IMR-90 (cell line): Measurements from ENCODE around the gene STYXL1. TPM values are rescaled to one million over a fixed set of nuclear protein-coding genes. Genes with fewer than 3 reads are reported as not detected.

Experiments used
- ATAC-seq: fragments of 200-7000 bp; cut with Tn5 transposase; 2 replicates; pipeline ENCODE4 v1.9.1; 2020; ENCODE audit warnings: low read depth, mild to moderate bottlenecking, moderate library complexity
- BruUV-seq: library from RNA; stranded (reverse); fragments of 400-500 nt; replicated peaks from 2 replicates; lab custom pipeline; 2021; lab: Mats Ljungman, UMichigan
- CTCF ChIA-PET: fragments of 300-600 bp; formaldehyde crosslinking; extraction: SDS; loops from one replicate; lab custom pipeline; 2021; ENCODE audit warnings: antibody characterized with exemption; lab: Yijun Ruan, JAX
- POLR2A ChIA-PET: fragments of 300-600 bp; sonication (Branson Sonifier 250); formaldehyde crosslinking; loops from one replicate; lab custom pipeline; 2022; ENCODE audit warnings: antibody characterized with exemption; ENCODE audit not compliant: unreplicated experiment; lab: Charles Lee
- DNase-seq: peaks from one replicate; pipeline ENCODE4 v3.0.0; 2013
- H2AFZ ChIP-seq: replicated peaks from 2 replicates; pipeline ENCODE3; 2013; ENCODE audit warnings: low read length, mild to moderate bottlenecking; ENCODE audit not compliant: poor library complexity
- H2AK5ac ChIP-seq: 2 replicates; pipeline ENCODE4 v1.6.1; 2013; ENCODE audit warnings: low read depth, low read length, inconsistent platforms
- H2AK9ac ChIP-seq: replicated peaks from 2 replicates; pipeline ENCODE3; 2013; ENCODE audit warnings: mild to moderate bottlenecking, low read depth, low read length, moderate library complexity; ENCODE audit not compliant: poor library complexity
- H2BK120ac ChIP-seq: 2 replicates; pipeline ENCODE4 v1.6.1; 2013; ENCODE audit warnings: low read depth, low read length, inconsistent platforms
- H2BK15ac ChIP-seq: 3 replicates; pipeline ENCODE4 v1.6.1; 2013; ENCODE audit warnings: low read depth, low read length, inconsistent platforms
- H2BK20ac ChIP-seq: 2 replicates; pipeline ENCODE4 v1.6.1; 2013; ENCODE audit warnings: low read depth, mild to moderate bottlenecking, inconsistent platforms, low read length, moderate library complexity
- H2BK5ac ChIP-seq: 2 replicates; pipeline ENCODE4 v1.6.1; 2013; ENCODE audit warnings: mild to moderate bottlenecking, low read depth, low read length, inconsistent platforms; ENCODE audit not compliant: poor library complexity, severe bottlenecking
- H3K14ac ChIP-seq: replicated peaks from 2 replicates; pipeline ENCODE4 v1.6.1; 2013; ENCODE audit warnings: low read depth, low read length, inconsistent platforms
- H3K18ac ChIP-seq: 2 replicates; pipeline ENCODE4 v1.6.1; 2013; ENCODE audit warnings: low read depth, low read length, control low read depth
- H3K23ac ChIP-seq: 2 replicates; pipeline ENCODE4 v1.6.1; 2013; ENCODE audit warnings: low read depth, low read length, inconsistent platforms
- H3K27ac ChIP-seq: 2 replicates; pipeline ENCODE4 v1.5.1; 2013; ENCODE audit warnings: mild to moderate bottlenecking, control low read depth, low read length; ENCODE audit not compliant: insufficient read depth
- H3K27me3 ChIP-seq: 2 replicates; pipeline ENCODE4 v1.6.1; 2013; ENCODE audit warnings: low read length; ENCODE audit not compliant: control insufficient read depth, insufficient read depth
- H3K36me3 ChIP-seq: 2 replicates; pipeline ENCODE4 v1.6.1; 2013; ENCODE audit warnings: low read length, mixed read lengths; ENCODE audit not compliant: control insufficient read depth, insufficient read depth
- H3K4ac ChIP-seq: 2 replicates; pipeline ENCODE4 v1.6.1; 2013; ENCODE audit warnings: low read depth, low read length, inconsistent platforms
- H3K4me1 ChIP-seq: 2 replicates; pipeline ENCODE4 v1.6.1; 2013; ENCODE audit warnings: low read length, mixed read lengths; ENCODE audit not compliant: control insufficient read depth, insufficient read depth
- H3K4me2 ChIP-seq: 2 replicates; pipeline ENCODE4 v1.6.1; 2013; ENCODE audit warnings: low read depth, mild to moderate bottlenecking, control low read depth, low read length, moderate library complexity
- H3K4me3 ChIP-seq: 2 replicates; pipeline ENCODE4 v1.5.1; 2013; ENCODE audit warnings: low read depth, mild to moderate bottlenecking, control low read depth, low read length, moderate library complexity; ENCODE audit not compliant: insufficient read depth
- H3K56ac ChIP-seq: 2 replicates; pipeline ENCODE4 v1.6.1; 2013; ENCODE audit warnings: low read length, inconsistent platforms; ENCODE audit not compliant: insufficient read depth; ENCODE audit errors: extremely low read depth
- H3K79me1 ChIP-seq, 2 experiments: 2 replicates each; pipeline ENCODE4 v1.6.1; 2013; ENCODE audit warnings: low read length in 2 of 2, inconsistent platforms in 1 of 2, low read depth in 1 of 2
- H3K9ac ChIP-seq: 2 replicates; pipeline ENCODE4 v1.6.1; 2013; ENCODE audit warnings: low read depth, low read length, control low read depth
- H3K9me1 ChIP-seq: 2 replicates; pipeline ENCODE4 v1.6.1; 2013; ENCODE audit warnings: low read length, inconsistent platforms; ENCODE audit not compliant: insufficient read depth
- H3K9me3 ChIP-seq: 2 replicates; pipeline ENCODE4 v1.6.1; 2013; ENCODE audit warnings: low read length; ENCODE audit not compliant: control insufficient read depth, insufficient read depth
- H4K20me1 ChIP-seq: 2 replicates; pipeline ENCODE4 v1.6.1; 2013; ENCODE audit warnings: low read length, inconsistent platforms; ENCODE audit not compliant: insufficient read depth
- H4K5ac ChIP-seq: 2 replicates; pipeline ENCODE4 v1.6.1; 2013; ENCODE audit warnings: mild to moderate bottlenecking, low read depth, low read length, control low read depth
- H4K8ac ChIP-seq, 2 experiments: 2 replicates each; pipeline ENCODE4 v1.6.1; 2013; ENCODE audit warnings: low read depth in 2 of 2, low read length in 2 of 2, control low read depth in 1 of 2, inconsistent platforms in 1 of 2
- H4K91ac ChIP-seq: 2 replicates; pipeline ENCODE4 v1.6.1; 2013; ENCODE audit warnings: low read depth, low read length, inconsistent platforms; ENCODE audit not compliant: insufficient read depth
- BHLHE40 ChIP-seq: fragments of 150-350 bp; IDR thresholded peaks from 2 replicates; pipeline ENCODE4 v1.6.1; 2016; ENCODE audit warnings: mild to moderate bottlenecking, low read depth, low read length
- CEBPB ChIP-seq: IDR thresholded peaks from 2 replicates; pipeline ENCODE4 v1.6.1; 2012; ENCODE audit warnings: low read depth, low read length, improper control_type of control experiment
- CHD1 ChIP-seq: IDR thresholded peaks from 2 replicates; pipeline ENCODE4 v1.6.1; 2012; ENCODE audit warnings: low read depth, low read length, improper control_type of control experiment
- CTCF ChIP-seq: conservative IDR thresholded peaks from 2 replicates; pipeline ENCODE4 v1.5.1; 2012; ENCODE audit warnings: mild to moderate bottlenecking, low read depth, low read length, improper control_type of control experiment
- FOS ChIP-seq: fragments of 150-350 bp; IDR thresholded peaks from 2 replicates; pipeline ENCODE4 v1.6.1; 2016; ENCODE audit warnings: low read depth, low read length
- MAFK ChIP-seq: IDR thresholded peaks from 2 replicates; pipeline ENCODE4 v1.6.1; 2012; ENCODE audit warnings: low read depth, low read length, improper control_type of control experiment
- MAZ ChIP-seq: IDR thresholded peaks from 2 replicates; pipeline ENCODE4 v1.6.1; 2012; ENCODE audit warnings: low read depth, mild to moderate bottlenecking, low read length, improper control_type of control experiment, moderate library complexity, borderline replicate concordance
- MXI1 ChIP-seq: IDR thresholded peaks from 2 replicates; pipeline ENCODE4 v1.6.1; 2012; ENCODE audit warnings: low read depth, mild to moderate bottlenecking, low read length, moderate library complexity, borderline replicate concordance
- NFE2L2 ChIP-seq: fragments of 150-350 bp; IDR thresholded peaks from 2 replicates; pipeline ENCODE4 v1.6.1; 2016; ENCODE audit warnings: low read depth, mild to moderate bottlenecking, low read length
- POLR2A ChIP-seq: IDR thresholded peaks from 2 replicates; pipeline ENCODE4 v1.6.1; 2012; ENCODE audit warnings: mild to moderate bottlenecking, low read depth, low read length
- RAD21 ChIP-seq: IDR thresholded peaks from 2 replicates; pipeline ENCODE4 v1.6.1; 2012; ENCODE audit warnings: low read length, improper control_type of control experiment
- RCOR1 ChIP-seq: IDR thresholded peaks from 2 replicates; pipeline ENCODE4 v1.6.1; 2012; ENCODE audit warnings: mild to moderate bottlenecking, low read length, improper control_type of control experiment; ENCODE audit not compliant: insufficient replicate concordance
- RFX5 ChIP-seq: IDR thresholded peaks from 2 replicates; pipeline ENCODE4 v1.8.0; 2012; ENCODE audit warnings: low read depth, mild to moderate bottlenecking, low read length, moderate library complexity
- SMC3 ChIP-seq: fragments of 150-350 bp; IDR thresholded peaks from 2 replicates; pipeline ENCODE4 v1.6.1; 2016; ENCODE audit warnings: low read depth, mild to moderate bottlenecking, antibody characterized with exemption, low read length, moderate library complexity
- WGBS, 2 experiments: methylation state at CpG; one replicate each; pipeline versions ENCODE4 v1.1.5 to v1.1.7; 2013; ENCODE audit warnings: missing lambda C conversion rate in 2 of 2; ENCODE audit not compliant: insufficient read length in 1 of 2; ENCODE audit errors: extremely low coverage in 2 of 2; 5-methylcytosine and 5-hydroxymethylcytosine counted together
- dilution Hi-C: fragments of 300-500 bp; cut with HindIII; formaldehyde crosslinking; loops from one replicate; pipeline ENCODE4 v1.14.3; 2018; ENCODE audit warnings: low sequenced_read_pairs; ENCODE audit not compliant: unreplicated experiment
- in situ Hi-C: fragments of 300-500 bp; cut with MboI; formaldehyde crosslinking; loops from 3 replicates; pipeline ENCODE4 v1.14.3; 2019; ENCODE audit warnings: low sequenced_read_pairs, inconsistent platforms, mixed read lengths
- intact Hi-C: fragments of 100-400 bp; cut with micrococcal nuclease; formaldehyde crosslinking; loops from 2 replicates; pipeline ENCODE4 v1.10.0; 2022
- polyA plus RNA-seq, 3 experiments: library from polyadenylated mRNA; depleted of rRNA; stranded (reverse); fragments of >200 nt; gene quantifications; 2 replicates each; pipeline ENCODE4 v1.2.3, GENCODE V29; 2012; ENCODE audit warnings: low replicate concordance in 1 of 3
- total RNA-seq: library from RNA; depleted of rRNA; stranded (reverse); fragments of >200 nt; gene quantifications from 2 replicates; pipeline ENCODE4 v1.2.3, GENCODE V29; 2012
- TF ChIP-seq, protein P1 (sequence below): fragments of 150-350 bp; IDR thresholded peaks from 2 replicates; pipeline ENCODE4 v1.6.1; 2016; ENCODE audit warnings: low read depth, mild to moderate bottlenecking, low read length, moderate library complexity, borderline replicate concordance
- TF ChIP-seq, protein P2 (sequence below): fragments of 150-350 bp; IDR thresholded peaks from 2 replicates; pipeline ENCODE4 v1.6.1; 2017; ENCODE audit warnings: mild to moderate bottlenecking, antibody characterized with exemption, low read length, low read depth

STYXL1 gene
- total and polyA plus RNA-seq, 2 of the 4 experiments (the other 2 are of a cell fraction), result 66.1 to 73.8 TPM

DNA sequence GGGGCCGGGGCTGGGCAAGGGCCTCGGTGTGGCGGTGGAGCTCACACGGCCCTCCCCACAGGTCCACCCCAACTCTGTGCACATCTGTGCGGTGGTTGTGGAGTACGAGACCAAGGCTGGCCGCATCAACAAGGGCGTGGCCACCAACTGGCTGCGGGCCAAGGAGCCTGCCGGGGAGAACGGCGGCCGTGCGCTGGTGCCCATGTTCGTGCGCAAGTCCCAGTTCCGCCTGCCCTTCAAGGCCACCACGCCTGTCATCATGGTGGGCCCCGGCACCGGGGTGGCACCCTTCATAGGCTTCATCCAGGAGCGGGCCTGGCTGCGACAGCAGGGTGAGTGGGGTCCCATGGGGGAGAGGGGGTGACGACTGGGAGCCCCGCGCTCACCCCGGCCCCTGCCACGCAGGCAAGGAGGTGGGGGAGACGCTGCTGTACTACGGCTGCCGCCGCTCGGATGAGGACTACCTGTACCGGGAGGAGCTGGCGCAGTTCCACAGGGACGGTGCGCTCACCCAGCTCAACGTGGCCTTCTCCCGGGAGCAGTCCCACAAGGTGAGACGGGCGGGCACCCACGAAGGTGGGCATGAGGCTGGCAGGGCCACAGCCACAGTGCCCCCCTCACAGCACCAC lies 62.2 kb downstream of the STYXL1 start:
- peaks cover 64% of the 10 kb centered on the region for H3K36me3 ChIP-seq
- H3K4me3 ChIP-seq, result no peak overlapping the region
- H2AK5ac ChIP-seq, result no peak overlapping the region
- POLR2A ChIA-PET, result no interaction called here
- no peaks in the 10 kb centered on the region for H3K27me3 ChIP-seq
- H3K9me1 ChIP-seq, result no peaks in the 10 kb centered on the region
- intact Hi-C loops, result no loop called here
- TF ChIP-seq SMC3 (no peak), NFE2L2 (no peak), RAD21 (no peak), RCOR1 (no peak), CEBPB (no peak), MAFK (no peak), CHD1 (no peak), RFX5 (no peak), MAZ (no peak), POLR2A (no peak), MXI1 (no peak), CTCF (no peak), FOS (no peak), BHLHE40 (no peak)
- TF ChIP-seq, protein P1, sequence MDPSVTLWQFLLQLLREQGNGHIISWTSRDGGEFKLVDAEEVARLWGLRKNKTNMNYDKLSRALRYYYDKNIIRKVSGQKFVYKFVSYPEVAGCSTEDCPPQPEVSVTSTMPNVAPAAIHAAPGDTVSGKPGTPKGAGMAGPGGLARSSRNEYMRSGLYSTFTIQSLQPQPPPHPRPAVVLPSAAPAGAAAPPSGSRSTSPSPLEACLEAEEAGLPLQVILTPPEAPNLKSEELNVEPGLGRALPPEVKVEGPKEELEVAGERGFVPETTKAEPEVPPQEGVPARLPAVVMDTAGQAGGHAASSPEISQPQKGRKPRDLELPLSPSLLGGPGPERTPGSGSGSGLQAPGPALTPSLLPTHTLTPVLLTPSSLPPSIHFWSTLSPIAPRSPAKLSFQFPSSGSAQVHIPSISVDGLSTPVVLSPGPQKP, result no peak
- TF ChIP-seq, protein P2, sequence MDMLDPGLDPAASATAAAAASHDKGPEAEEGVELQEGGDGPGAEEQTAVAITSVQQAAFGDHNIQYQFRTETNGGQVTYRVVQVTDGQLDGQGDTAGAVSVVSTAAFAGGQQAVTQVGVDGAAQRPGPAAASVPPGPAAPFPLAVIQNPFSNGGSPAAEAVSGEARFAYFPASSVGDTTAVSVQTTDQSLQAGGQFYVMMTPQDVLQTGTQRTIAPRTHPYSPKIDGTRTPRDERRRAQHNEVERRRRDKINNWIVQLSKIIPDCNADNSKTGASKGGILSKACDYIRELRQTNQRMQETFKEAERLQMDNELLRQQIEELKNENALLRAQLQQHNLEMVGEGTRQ, result no peak
- no TSS peak for BruUV-seq
- CTCF ChIA-PET, result no interaction called here
- H3K23ac ChIP-seq, result no peak overlapping the region
- H2BK120ac ChIP-seq, result no peak overlapping the region
- no peak overlapping the region for H2AK9ac ChIP-seq
- H3K56ac ChIP-seq, result no peak overlapping the region
- no peak overlapping the region for H2BK20ac ChIP-seq
- H3K27ac ChIP-seq, result no peak overlapping the region
- H3K18ac ChIP-seq, result no peak overlapping the region
- H3K14ac ChIP-seq, result no peak overlapping the region
- no peak overlapping the region for H3K9ac ChIP-seq
- ATAC-seq (no peak), DNase-seq (no peak)
- in situ Hi-C loops, result no loop called here
- no peak overlapping the region for H4K5ac ChIP-seq
- no peaks in the 10 kb centered on the region for H3K9me3 ChIP-seq
- no peak overlapping the region for H2BK5ac ChIP-seq
- H4K20me1 ChIP-seq, result peaks cover 4% of the 10 kb centered on the region
- WGBS, 2 experiments, result 90% methylated on average over 26 of the region's 41 CpGs; no CpG with 5 or more reads in 1 of the 2 experiments
- H4K8ac ChIP-seq, result no peak overlapping the region
- H3K4me2 ChIP-seq, result no peak overlapping the region
- H2BK15ac ChIP-seq, result no peak overlapping the region
- H3K79me1 ChIP-seq, result 0 out of 4 replicates have a peak, but pooled peaks cover 0 to 3% of the 10 kb centered on the region in 2 experiments
- H4K91ac ChIP-seq, result no peak overlapping the region
- H2AFZ ChIP-seq, result peak overlapping the region; percentile 32
- dilution Hi-C loops, result no loop called here
- H3K4me1 ChIP-seq, result no peaks in the 10 kb centered on the region
- no peak overlapping the region for H3K4ac ChIP-seq
